Fibroblast of lung (primary cell): Measurements from ENCODE around the gene PSMD8. TPM values are rescaled to one million over a fixed set of nuclear protein-coding genes. Genes with fewer than 3 reads are reported as not detected.

Experiments
- DNase-seq, 2 donors: peaks; one replicate each; pipeline versions ENCODE4 v3.0.0 to v3.0.0-alpha.2; 2010; ENCODE audit warnings: low read depth in 2 of 2
- H2AFZ ChIP-seq: 2 replicates; pipeline ENCODE4 v1.5.1; 2012; ENCODE audit warnings: low read length, control low read depth, inconsistent platforms
- H3K27ac ChIP-seq: 2 replicates; pipeline ENCODE4 v1.5.1; 2011; ENCODE audit warnings: low read length, control low read depth; ENCODE audit not compliant: insufficient read depth
- H3K27me3 ChIP-seq: 2 replicates; pipeline ENCODE4 v1.5.1; 2011; ENCODE audit warnings: mild to moderate bottlenecking, low read length; ENCODE audit not compliant: control insufficient read depth, insufficient read depth
- H3K36me3 ChIP-seq: 2 replicates; pipeline ENCODE4 v1.5.1; 2011; ENCODE audit warnings: low read length; ENCODE audit not compliant: control insufficient read depth, insufficient read depth
- H3K4me1 ChIP-seq: 2 replicates; pipeline ENCODE4 v1.5.1; 2011; ENCODE audit warnings: low read length; ENCODE audit not compliant: control insufficient read depth, insufficient read depth; ENCODE audit errors: extremely low read depth
- H3K4me2 ChIP-seq: 2 replicates; pipeline ENCODE4 v1.5.1; 2011; ENCODE audit warnings: low read length, control low read depth; ENCODE audit not compliant: insufficient read depth; ENCODE audit errors: extremely low read depth
- H3K4me3 ChIP-seq, 4 experiments: fragments of 200-600 bp in 1 of 4; sonication (generic) in 1 of 4; replicated peaks in 1 of 4; 2 replicates each; pipeline ENCODE4 v1.5.1; 2011 to 2016; ENCODE audit warnings: low read length in 4 of 4, low read depth in 3 of 4, mild to moderate bottlenecking in 3 of 4, control low read depth in 2 of 4, inconsistent platforms in 1 of 4, mixed read lengths in 1 of 4; ENCODE audit not compliant: insufficient read depth in 1 of 4; ENCODE audit errors: control extremely low read depth in 1 of 4
- H3K79me2 ChIP-seq: 2 replicates; pipeline ENCODE4 v1.5.1; 2012; ENCODE audit warnings: mild to moderate bottlenecking, low read length, inconsistent platforms; ENCODE audit not compliant: control insufficient read depth, insufficient read depth
- H3K9ac ChIP-seq: 2 replicates; pipeline ENCODE4 v1.5.1; 2011; ENCODE audit warnings: mild to moderate bottlenecking, low read length, control low read depth; ENCODE audit not compliant: insufficient read depth
- H3K9me3 ChIP-seq: 2 replicates; pipeline ENCODE4 v1.5.1; 2012; ENCODE audit warnings: low read depth, low read length; ENCODE audit not compliant: control insufficient read depth, insufficient read depth
- H4K20me1 ChIP-seq: 2 replicates; pipeline ENCODE4 v1.5.1; 2011; ENCODE audit warnings: low read length; ENCODE audit not compliant: control insufficient read depth, insufficient read depth; ENCODE audit errors: extremely low read depth
- CTCF ChIP-seq, 2 donors: IDR thresholded peaks in 1 of 2; conservative IDR thresholded peaks in 1 of 2; 1 replicate in 1 of 2; 2 replicates in 1 of 2; pipeline ENCODE4 v1.5.1; 2011 to 2012; ENCODE audit warnings: low read length in 2 of 2, control low read depth in 1 of 2, inconsistent platforms in 1 of 2, low read depth in 1 of 2, mild to moderate bottlenecking in 1 of 2
- EZH2 ChIP-seq: IDR thresholded peaks from 2 replicates; pipeline ENCODE4 v1.5.1; 2012; ENCODE audit warnings: low read length, control low read depth, mild to moderate bottlenecking; ENCODE audit errors: missing control alignments
- polyA plus RNA-seq, 2 donors: library from polyadenylated mRNA; depleted of rRNA in 1 of 2; stranded (reverse) in 1 of 2; unstranded in 1 of 2; fragments of >200 nt; gene quantifications; 2 replicates each; pipeline ENCODE4 v1.2.1, GENCODE V29; 2011 to 2012; ENCODE audit warnings: missing spikeins in 1 of 2
- total RNA-seq: library from RNA; depleted of rRNA; stranded (reverse); fragments of >200 nt; gene quantifications from 2 replicates; pipeline ENCODE4 v1.2.1, GENCODE V29; 2014

The PSMD8 gene
- total and polyA plus RNA-seq, 2 donors (not counting 1 experiment from before 2014, with no cell fraction given): 217 to 287 TPM

GRCh38 chr19:38391911-38392464, 17.6 kb downstream of the PSMD8 start:
- Histone ChIP-seq H3K79me2 (peaks cover 14% of the 10 kb centered on the region), H3K36me3 (peaks cover 15% of the 10 kb centered on the region), H3K9ac (no peak overlapping the region), H3K4me2 (no peak overlapping the region), H2AFZ (no peak overlapping the region), H3K4me3 (no peak overlapping the region), H3K27ac (no peak overlapping the region), H3K9me3 (no peaks in the 10 kb centered on the region), H3K27me3 (no peaks in the 10 kb centered on the region), H4K20me1 (no peaks in the 10 kb centered on the region), H3K4me1 (peaks cover 14% of the 10 kb centered on the region)
- no peak for DNase-seq
- no peak for TF ChIP-seq CTCF (conservative IDR thresholded peaks at IDR 0.05 in 1 of 2, IDR thresholded peaks at IDR 0.05 in 1 of 2; ENCODE audit: low read depth in 1 of 2, low read length in 2 of 2)
- TF ChIP-seq EZH2: no peak

DNA sequence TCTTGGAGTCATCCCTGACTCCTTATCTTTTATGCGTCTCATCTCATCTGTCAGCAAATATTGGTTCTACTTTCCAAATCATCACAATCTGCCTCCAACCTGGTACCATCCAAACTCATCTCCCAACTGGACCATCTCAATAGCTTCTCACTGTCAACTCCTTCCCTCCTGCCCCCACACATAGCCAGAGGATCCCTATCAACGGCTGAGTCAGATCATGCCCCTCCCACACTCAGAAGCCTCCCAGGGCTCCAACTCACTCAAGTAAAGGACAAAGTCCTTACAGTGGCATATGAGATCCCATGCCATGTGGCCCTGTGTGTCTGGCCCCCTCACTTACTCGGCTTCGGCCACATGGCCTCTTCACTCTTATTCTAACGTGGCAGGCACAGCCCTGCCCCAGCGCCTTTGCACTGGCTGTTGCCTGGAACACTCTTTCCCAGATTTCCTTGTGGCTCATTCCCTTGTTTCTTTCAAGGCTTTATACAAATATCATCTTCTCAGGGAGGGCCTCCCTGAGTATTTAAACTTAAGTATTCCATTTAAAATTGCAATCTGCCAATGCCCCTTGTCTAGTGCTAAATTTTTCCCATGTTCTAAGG, 18.4 kb downstream of the PSMD8 start:
- Histone ChIP-seq H3K4me1 (peaks cover 12% of the 10 kb centered on the region), H3K27me3 (no peaks in the 10 kb centered on the region), H3K79me2 (peaks cover 14% of the 10 kb centered on the region), H3K9ac (no peak overlapping the region), H3K27ac (no peak overlapping the region), H4K20me1 (no peaks in the 10 kb centered on the region), H3K36me3 (peaks cover 15% of the 10 kb centered on the region), H3K4me3 (no peak overlapping the region), H3K4me2 (peak overlapping the region; percentile 35), H2AFZ (no peak overlapping the region), H3K9me3 (no peaks in the 10 kb centered on the region)
- TF ChIP-seq EZH2: no peak
- no peak for TF ChIP-seq CTCF (conservative IDR thresholded peaks at IDR 0.05 in 1 of 2, IDR thresholded peaks at IDR 0.05 in 1 of 2; ENCODE audit: low read depth in 1 of 2, low read length in 2 of 2)
- peak in 1 of 2 donors; percentile 58 for DNase-seq

- TF ChIP-seq EZH2 (no peak), CTCF (conservative IDR thresholded peaks at IDR 0.05 in 1 of 2, IDR thresholded peaks at IDR 0.05 in 1 of 2; ENCODE audit: low read depth in 1 of 2, low read length in 2 of 2) (no peak)
- H3K36me3 ChIP-seq: peaks cover 15% of the 10 kb centered on the region
- H3K27me3 ChIP-seq: no peaks in the 10 kb centered on the region
- no peak overlapping the region for H2AFZ ChIP-seq
- H3K9me3 ChIP-seq: no peaks in the 10 kb centered on the region
- peaks cover 8% of the 10 kb centered on the region for H3K79me2 ChIP-seq
- no peak overlapping the region for H3K4me3 ChIP-seq
- no peak overlapping the region for H3K4me2 ChIP-seq
- peaks cover 12% of the 10 kb centered on the region for H3K4me1 ChIP-seq
- no peaks in the 10 kb centered on the region for H4K20me1 ChIP-seq
- no peak overlapping the region for H3K27ac ChIP-seq
- H3K9ac ChIP-seq: no peak overlapping the region
- DNase-seq: peak in 1 of 2 donors; percentile 34
Measured at GRCh38 chr19:38394488-38394887, 20.1 kb downstream of the PSMD8 start.
